GM21529 (cell line): ENCODE measurements around the gene GLRA1.

Experiments used
- ATAC-seq: cut with Tn5 transposase; IDR thresholded peaks from one replicate; pipeline ENCODE4 v1.9.1; 2021; ENCODE audit not compliant: unreplicated experiment

The GLRA1 gene

GRCh38 chr5:151924564-151925301 is at the start of gene GLRA1:
Gene GLRA1 (minus strand): TSS chr5:151924851. CDS start chr5:151924549, 302 bp downstream.
- ATAC-seq, result no peak

DNA sequence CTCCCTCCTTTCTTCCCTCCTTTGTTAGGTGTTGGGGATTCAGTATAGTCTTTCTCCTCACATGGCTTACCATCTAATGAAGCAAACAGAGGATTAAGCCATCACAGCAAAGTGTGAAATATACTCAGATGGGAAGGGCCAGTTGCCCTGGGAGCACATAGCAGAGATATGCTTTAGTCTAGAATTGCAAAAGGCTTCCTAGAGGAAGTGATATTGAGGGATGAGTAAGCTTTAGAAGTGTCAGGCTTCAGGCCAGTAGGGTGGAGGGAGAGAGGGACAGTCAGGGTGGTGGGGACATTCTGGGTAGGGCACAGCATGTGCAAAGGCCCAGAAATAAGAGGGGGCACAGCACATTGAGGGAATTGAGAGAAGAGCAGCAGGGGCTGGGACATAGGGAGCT is 46.2 kb upstream of the GLRA1 start:
- no peak for ATAC-seq

GRCh38 chr5:151967865-151968264 is 43.2 kb upstream of the GLRA1 start:
- ATAC-seq, result no peak

DNA sequence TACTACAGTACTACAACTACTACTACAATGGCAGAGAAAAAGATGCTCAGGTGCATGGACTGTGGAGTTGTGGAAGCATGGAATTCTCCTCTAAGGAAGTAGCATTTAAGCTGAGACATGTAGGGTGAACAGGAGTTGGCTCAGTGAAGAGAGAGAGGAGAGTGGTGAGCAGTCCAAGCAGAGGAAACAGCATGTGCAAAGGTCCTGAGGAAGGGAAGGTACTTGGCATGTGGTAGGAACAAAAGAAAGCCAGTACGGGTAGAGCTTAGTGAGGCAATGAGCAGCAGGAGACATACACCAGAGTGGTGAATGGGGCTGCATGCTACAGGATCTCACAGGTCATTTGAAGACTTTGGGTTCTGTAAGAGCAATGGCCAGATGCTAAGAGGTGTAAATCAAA is 41.4 kb upstream of the GLRA1 start:
- ATAC-seq, result no peak

DNA sequence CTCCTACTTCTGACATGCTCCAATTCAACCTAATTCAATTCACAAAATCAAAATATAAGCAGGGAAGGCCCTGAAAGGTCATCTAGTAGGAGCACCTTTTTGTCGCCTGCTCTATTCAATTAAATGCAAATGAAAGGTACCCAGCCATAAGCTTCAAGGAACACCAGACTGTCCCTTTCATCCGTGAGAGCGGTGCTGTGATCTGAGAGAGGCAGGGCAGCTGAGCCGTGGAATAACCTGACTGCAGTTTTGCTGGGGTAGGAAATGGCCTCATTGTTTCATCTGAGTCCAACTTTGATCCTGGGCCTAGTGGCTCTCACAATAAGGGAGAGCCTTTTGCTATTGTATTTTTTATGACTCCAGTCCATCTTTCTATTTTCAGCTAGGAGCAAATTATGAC is 39.8 kb upstream of the GLRA1 start:
- no peak for ATAC-seq

DNA sequence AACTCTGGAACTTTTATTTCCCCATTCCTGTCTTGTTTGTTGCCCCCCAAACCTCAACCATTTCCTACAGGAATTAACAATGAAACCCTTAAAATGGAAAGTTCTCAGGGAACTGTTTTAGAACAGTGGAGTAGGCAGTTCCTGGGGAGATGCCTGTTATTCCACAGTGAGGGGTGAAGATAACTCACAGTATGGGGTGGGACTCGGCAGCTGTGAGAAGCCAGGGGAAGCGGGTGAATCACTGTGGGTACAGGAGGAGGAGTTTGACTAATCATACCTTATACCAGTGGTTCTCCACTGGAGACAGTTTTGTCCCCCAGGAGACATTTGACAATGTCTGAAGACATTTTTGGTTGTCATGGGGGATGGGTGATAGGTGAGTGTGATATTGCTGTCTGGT is 36.9 kb upstream of the GLRA1 start:
- no peak for ATAC-seq

GRCh38 chr5:151958111-151958510 is 33.5 kb upstream of the GLRA1 start:
- no peak for ATAC-seq

DNA sequence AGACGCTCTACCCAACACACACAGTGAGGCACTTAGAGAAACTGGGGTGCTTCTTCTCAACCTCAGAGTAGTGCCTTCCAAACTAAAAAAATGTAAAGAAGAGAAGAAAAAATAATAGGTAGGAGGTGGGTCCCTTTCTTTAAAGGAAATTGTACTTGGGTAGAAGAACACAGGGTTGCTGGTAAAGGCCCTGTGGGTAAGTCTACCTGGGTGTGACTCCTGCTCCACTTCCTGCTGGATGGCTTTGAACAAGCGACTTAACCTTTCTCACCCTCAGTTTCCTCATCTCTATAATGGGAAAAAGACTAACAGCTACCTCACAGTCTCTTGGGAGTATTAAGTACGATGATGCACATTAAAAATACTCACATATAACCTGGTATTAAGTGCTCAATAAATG is 32.1 kb upstream of the GLRA1 start:
- ATAC-seq, result no peak

DNA sequence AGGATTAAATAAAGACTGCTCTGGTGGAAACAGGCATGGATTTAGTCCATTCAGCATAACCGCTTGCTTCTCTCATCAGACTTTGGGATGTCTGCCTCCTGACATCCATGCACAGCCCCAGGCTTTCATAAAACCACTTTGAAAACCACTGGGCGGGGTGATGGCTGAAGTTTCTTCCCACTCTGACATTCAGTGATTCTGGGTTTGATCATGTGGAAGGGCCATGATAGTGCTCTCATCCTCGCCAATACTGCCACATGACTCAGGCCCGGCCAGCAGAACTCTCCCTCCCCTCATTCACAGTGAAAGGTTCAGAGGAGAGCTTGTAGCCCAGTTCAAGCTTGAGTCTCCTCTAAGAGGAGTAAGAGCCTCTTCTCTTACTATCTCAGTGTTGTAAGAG is 29.6 kb upstream of the GLRA1 start:
- no peak for ATAC-seq

DNA sequence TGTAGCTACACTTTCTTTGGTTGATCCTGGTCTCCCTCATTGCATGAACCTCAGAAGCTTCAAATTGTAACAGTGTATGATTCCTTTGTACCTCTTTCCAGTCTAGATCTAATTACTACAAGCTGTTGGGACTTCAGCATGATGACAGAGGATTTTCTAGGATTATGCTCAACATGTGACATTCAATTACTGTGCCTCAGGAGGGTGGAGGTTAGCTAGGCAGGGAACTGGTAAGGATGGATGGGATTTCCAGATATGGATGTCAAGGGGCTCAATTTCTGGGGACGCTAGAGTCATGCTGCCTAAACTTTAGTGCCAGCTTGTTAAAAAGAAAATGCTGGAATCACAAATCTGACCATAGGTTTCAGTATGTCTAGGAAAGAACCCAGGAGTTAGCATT is 29.2 kb upstream of the GLRA1 start:
- ATAC-seq, result no peak

GRCh38 chr5:151952238-151952637 is 27.6 kb upstream of the GLRA1 start:
- no peak for ATAC-seq

DNA sequence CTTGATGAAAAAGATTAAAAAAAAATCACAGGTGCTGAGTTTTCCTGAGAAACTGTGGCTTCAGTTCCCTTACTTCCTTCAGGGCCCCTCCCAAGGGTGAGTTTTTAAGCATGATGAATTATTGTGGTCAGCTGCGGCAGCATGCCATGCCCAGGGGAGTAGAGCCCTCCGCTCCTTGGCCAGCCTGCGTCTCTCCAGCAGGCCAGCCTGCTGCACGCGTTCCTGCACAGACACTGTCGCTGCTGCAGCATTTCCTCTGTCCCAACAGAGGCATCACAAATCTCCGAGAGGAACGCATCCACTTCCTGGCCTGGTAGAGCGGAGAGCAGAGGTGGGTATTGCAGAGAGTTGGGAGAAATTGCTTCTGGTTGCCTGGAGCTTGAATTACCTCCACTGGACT is 26.1 kb upstream of the GLRA1 start:
- no peak for ATAC-seq

GRCh38 chr5:151949701-151950308 is 25.2 kb upstream of the GLRA1 start:
- no peak for ATAC-seq

DNA sequence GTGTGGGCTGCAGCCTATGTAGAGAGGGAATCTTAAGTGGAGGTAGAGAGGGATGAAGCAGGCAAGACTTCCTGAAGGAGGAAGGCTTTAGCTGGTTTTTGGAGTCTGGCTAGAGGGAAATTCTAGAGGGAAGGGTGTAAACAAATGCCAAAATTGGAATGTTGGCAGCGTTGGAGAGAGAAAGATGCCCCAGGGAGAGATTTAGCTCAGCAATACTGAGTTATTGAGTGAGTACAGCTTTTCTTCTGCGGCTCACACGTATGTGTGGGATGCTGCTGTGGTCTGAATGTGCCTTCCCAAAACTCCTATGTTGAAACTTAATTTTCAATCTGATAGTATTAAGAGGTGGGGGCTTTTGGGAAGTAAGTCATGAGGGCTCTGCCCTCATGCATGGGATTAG is 24.5 kb upstream of the GLRA1 start:
- ATAC-seq, result no peak

DNA sequence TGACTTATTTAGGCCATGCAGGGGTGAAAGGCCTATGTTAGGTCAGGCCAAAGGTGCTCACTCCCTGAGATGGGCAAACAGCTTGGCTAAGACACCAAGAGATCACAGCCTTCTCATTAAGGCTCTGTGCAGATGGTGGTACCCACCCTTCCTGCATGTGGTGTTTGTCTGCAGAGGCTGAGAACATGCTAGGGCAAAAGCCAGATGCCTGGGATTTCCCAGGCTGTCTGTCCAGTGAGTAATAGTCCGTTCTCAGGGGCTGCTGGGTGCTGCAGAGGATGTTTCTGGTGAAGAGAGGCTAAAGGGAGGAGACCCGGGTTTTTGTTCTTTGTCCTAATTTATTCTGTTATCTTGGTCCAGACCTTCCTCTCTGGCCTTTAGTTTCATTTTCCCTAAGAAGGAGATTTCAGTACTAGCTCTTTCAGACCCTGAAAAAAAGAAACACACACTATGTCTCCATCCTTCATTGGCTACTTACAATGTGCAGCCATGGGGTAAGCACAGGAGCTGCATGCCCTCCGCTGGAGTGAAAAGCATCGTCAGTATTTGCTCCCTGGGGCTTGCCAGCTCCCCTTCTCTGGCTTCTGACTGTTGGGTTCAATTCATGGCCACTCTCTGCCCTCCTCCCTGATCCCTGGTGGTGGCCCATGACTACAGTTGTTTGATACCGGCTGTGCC is 23.4 kb upstream of the GLRA1 start:
- ATAC-seq, result no peak

- no peak for ATAC-seq
These were observed 13.2 kb upstream of the GLRA1 start for GRCh38 chr5:151937851-151938250.

GRCh38 chr5:151935135-151935695 is 10.6 kb upstream of the GLRA1 start:
- no peak for ATAC-seq

DNA sequence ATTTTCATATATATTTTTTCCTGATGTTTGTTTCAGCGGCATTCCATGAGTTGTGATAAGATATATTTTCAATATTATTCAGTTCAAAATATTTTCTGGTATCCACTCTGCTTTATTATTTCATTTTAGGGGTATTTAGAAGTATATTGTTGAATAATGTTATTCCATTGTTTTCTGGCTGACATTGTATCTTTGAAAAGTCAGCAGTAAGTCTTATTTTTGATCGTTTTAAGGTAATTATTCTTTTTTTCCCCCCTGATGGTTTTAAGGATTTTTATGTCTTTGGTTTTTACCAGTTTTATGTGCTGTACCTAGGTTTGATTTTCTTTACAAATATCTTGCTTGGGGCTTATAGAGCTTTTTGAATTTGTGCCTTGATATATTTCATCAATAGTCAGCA is 6.6 kb upstream of the GLRA1 start:
- no peak for ATAC-seq

DNA sequence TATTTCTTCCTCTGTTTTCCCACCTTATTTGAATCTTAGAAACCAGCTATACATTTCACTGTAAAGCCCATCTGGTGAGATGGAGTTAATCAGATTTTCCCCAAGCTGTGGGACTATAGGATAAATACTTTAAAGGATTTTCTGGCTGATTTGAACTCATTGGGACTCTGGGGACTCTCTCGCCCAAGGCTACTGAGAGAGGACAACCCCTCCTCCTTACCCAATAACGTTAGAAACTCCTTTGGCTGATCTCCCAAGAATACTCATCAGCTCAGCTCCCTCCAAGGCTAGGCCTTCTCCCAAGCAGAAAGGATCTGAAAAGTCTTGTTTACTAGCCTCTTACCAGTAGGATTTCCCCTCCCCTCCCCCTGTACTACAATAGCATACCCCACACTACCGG is 1.5 kb upstream of the GLRA1 start:
- no peak for ATAC-seq

DNA sequence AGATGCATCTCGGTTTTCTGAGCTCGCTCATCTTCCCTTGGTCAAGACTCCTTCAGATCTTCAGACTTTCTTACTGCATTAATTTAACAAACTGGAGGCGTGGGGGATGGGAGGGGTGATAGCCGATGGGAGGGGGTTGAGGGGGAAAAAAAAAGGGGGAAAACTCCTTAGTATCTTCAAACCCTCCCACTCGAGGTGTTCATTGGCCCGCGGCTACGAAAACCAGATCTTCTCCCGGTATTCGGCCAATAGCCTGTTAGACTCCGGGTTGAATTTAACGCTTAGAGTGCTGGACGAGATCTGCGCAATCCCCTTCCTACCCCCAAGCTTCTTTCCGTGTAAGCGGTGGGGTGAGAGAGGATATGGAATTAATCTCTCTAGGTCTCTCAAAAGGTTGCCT is 689 bp upstream of the GLRA1 start:
- no peak for ATAC-seq

DNA sequence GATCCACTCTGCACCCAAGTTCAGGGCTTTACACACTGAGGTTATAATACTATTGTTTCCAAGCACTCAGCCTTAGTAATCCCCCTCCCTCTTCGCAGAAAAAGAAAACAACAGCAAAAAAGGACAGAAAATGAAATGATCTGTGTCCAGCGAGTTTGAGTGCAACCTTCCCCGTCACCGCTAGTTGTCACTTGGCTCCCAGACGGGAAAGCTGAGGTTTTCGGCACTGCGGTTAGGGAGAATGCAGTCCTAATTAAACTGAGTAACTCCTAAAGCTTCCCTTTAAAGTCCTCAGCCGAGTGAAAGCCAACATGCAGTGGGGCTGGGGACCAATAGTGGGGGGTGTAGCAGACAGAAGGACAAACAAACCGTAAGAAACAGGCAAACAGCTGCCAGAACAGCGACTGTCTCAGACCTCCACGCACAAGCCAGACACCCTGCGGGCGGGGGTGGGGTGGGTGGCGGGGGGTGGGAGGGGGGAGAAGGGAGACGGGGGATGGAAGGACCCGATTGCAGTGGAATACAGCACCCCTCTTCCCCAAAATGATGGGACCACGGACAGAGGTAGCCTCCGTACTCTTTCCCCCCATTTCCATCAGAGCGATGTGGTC is 680 bp downstream of the GLRA1 start:
- no peak for ATAC-seq

- ATAC-seq, result no peak
These were observed 2.7 kb downstream of the GLRA1 start for GRCh38 chr5:151921916-151922315.
